HK-2 (cell line): ENCODE results near the gene PELI3.
"Not testable (repeated sequence)": the region's sequence is repeated elsewhere in the genome, so short reads cannot be mapped to it uniquely, and the experiment has no call there.

Experiments
- DNase-seq: peaks from one replicate; pipeline ENCODE4 v3.0.0-alpha.2; 2018; ENCODE audit not compliant: unreplicated experiment

The PELI3 gene, protein sequence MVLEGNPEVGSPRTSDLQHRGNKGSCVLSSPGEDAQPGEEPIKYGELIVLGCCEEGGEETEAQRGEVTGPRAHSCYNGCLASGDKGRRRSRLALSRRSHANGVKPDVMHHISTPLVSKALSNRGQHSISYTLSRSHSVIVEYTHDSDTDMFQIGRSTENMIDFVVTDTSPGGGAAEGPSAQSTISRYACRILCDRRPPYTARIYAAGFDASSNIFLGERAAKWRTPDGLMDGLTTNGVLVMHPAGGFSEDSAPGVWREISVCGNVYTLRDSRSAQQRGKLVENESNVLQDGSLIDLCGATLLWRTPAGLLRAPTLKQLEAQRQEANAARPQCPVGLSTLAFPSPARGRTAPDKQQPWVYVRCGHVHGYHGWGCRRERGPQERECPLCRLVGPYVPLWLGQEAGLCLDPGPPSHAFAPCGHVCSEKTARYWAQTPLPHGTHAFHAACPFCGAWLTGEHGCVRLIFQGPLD

DNA sequence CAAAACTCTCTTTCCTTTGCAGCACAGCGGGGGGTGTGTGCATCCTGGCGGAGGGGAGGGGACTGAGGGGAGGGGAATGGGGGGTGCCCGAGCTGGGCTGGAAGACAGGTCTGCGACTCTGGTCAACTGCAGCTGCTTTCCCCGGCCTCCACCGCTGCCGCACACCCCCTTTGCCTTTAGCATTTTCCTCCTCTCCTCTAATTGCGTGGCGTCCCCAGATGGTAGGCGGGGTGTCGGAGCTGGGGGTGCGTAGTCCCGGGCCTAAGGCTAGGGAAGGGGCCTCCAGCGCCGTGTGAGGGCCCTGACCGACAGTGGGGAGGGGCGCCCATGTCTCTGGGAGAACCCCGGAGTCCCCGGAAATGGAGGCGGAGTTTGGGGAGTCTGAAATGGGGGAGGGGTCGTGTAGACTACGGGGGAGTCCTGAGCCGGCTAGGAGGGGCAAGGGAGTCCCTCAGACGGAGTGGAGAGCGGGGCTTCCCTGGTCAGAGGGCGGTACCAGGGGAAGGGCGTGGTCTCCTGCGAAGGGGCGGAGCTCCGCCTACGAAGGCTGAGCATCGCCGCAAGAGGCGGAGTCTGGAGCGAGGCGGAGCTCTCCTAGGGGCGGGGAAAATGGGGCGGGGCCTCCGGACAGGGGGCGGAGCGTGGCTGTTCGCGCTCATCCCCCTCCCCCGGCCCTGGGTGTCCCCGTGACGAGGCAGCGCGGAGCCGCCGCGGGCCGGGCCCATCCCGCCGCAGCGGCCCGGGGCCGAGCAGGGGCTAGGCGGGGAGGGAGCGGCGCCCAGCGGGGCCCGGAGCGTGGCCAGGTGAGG, at the start of gene PELI3:
Gene PELI3 (plus strand): TSS at position 681 of the 809 bp plus-strand sequence. CDS start 1,224 bp downstream, outside the sequence.
- peak; percentile 86 for DNase-seq

DNA sequence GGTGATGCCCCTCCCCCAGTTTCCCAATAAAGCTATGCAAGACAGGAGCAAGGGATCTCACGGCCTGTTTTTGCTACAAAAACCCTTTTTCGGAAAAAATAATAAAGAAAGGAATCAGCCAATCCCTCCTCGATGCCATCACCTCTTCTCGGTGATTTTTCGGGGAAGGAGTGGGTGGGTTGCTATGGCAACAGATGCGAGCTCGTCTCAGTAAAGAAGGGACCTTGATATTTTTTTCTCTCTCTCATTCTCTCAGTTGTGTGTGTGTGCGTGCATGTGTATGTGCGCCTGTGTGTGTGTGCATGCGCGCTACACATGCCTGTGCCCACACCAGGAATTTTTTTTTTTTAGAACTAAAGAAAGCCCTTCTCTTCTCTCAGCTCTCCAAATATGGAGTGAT, 49.7 kb upstream of the PELI3 start:
- DNase-seq = no peak

DNA sequence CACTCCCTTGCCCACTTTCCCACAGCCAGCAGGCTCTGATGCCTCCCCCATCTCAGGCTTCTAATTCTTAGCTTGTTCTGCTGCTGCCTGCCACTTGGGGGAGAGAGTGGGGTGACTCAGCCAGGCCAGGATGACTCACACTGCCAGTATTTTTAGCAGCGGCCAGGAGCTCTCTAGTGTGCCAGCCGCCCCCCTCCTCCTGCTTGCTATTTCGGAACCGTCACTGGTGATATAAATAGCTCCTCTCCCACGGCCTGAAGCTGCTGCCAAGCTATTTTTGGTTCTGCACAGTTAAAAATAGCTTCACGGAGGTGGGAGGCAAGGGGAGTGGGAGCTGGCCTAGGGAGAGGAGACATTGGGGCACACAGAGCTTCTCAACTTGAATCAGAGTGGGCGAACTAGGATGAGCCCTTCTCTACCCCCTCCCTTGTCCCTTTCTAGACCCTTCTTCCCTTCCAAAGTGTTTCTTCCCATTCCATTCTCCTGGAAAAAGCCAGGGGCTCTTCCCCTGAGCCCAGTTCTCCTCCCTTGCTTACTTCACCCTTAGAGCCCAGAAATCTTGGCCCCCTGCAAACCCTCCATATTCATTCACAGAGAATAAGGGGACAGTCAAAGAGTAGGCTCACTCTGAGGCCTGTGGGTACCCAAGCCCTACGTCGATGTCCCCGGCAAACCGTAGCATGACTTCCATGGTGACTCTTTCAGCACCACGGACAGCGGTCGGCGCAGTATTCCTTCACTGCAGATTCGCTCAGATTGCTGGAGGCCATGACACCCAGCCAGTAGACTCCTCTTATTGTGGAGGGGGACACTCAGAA, 48.3 kb upstream of the PELI3 start:
- peak; percentile 73 for DNase-seq

DNA sequence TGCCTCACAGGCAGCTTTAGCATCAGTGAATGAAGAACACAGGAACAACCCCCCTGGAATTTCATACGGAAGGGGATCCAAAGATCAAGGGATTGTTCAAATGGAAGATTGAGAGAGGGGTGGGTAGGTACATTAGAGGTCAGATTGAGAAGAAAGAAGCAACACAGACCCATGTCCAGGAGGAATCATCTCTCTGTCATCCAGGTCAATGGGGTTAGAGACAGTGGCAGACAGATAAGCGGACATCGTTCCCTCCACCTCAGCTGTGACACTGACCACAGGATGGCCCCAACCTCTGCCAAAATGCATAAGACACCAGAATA, 47.8 kb upstream of the PELI3 start:
- no peak for DNase-seq

DNA sequence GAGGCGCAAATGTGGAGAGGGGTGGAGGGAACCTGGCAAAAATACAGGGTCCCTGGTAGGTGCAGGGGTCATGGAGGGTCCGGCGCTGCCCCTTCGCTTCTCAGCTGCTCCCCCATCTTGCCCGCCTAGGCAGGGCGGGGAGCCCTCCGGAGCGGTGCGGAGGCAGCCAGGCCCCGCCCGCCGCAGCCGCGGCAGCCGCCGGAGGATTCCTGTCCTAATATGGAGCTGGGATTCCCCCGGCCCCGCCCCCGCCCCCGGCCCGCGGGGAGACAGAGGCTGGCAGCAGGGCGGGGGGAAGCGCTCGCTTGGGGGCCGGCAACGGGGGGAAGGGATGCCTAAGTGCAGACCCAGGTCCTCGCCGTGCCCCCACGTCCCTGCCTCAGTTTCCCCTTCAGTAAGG, 46.9 kb upstream of the PELI3 start:
- DNase-seq = no peak

DNA sequence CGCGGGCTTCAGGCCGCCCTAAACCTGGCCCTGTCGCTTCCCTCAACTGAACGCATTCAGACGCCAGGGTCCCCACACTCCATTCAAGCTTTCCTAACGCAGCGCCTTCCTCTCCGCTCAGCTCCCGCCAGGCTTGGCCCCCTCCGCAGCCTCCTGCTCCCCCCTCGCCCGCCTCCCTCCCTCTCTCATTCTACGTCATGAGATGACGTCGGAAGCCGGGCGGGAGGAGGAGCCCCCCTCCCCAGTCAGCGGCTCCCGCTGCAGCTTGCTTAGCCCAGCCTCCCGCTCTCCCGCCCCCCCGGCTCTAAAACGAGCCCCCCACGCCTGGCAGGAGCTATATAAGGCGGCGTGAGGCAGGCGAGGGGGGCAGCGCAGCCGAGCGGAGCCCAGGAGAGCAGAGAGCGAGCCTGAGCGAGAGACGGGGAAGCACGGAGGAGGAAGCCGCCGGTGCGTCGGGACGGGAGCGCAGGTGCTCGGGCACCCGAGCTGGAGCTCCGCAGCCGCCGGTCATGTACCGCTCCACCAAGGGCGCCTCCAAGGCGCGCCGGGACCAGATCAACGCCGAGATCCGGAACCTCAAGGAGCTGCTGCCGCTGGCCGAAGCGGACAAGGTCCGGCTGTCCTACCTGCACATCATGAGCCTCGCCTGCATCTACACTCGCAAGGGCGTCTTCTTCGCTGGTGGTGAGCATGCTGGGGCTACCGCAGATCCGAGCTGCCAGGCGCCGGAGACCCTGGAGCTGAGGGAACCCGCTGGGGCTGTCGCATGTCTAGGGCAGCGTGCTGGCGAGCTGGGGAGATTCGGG, 45.8 kb upstream of the PELI3 start, which contains the start of gene NPAS4:
Gene NPAS4 (plus strand): TSS at position 365 of the 806 bp plus-strand sequence. CDS start 145 bp downstream, at position 510.
- DNase-seq = no peak

DNA sequence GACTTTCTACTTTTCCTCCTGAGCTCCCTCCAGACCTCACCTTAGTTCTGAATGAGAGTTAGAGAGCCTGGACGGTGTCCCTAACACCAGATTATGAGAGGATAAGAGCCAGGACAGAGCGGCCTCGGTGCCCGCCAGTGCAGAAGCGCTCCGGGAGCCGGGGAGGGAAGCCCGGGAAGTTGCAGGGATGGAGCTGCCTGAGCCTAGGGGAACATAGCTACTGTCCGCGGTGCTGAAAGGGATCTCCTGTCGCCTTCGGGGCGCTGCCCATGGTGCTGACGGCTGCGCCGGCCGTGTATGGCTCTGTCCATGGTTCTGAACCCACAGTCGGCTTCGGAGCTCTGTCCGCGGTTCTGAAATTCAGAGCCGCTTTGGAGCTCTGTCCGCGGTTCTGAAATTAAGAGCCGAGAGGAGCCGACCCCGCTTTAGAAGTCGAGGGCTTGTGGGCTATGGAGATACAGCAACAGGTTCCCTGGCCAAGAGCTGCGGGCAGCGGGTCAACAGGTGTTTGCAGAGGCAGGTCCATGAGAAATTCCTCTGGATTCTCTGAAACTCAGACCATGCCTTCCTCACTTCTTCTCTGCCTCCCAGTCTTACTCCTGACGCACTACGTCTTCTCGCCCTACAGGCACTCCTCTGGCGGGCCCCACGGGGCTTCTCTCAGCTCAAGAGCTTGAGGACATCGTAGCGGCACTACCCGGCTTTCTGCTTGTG, 45.1 kb upstream of the PELI3 start:
- DNase-seq = peak; percentile 88

DNA sequence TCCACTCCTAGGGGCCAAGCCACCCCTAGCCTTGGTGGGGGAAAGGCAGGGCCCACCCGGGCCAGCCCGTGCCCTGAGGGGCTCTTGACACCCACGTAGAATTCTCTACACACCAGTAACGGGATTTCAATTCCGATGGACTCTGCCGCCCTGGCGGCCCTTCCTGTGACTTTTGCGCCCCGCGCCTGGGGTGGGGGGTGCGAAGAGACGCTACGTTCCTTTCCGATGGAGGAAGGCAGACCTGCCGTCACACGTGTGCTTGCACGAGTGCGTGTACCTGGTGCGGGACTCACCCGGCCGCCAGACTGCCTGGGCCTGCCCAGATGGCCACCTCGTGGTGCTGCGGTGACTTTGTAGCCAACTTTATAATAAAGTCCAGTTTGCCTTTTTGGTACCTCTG, 40.4 kb upstream of the PELI3 start:
- no peak for DNase-seq

DNA sequence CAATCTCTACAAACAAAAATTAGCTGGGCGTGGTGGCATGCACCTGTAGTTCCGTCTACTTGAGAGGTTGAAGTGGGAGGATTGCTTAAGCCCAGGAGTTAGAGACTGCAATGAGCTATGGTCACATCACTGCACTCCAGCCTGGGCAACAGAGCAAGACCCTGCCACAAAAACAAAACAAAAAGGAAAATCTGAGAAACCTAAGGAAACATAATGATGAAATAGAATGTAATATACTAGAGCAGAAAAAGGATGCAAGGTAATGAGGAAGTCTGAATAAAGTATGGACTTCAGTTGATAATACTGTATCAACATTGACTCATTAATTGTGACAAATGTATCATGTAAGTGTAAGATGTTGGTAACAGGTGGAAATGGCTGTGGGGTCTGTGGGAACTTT, 37.8 kb upstream of the PELI3 start:
- DNase-seq = no peak

DNA sequence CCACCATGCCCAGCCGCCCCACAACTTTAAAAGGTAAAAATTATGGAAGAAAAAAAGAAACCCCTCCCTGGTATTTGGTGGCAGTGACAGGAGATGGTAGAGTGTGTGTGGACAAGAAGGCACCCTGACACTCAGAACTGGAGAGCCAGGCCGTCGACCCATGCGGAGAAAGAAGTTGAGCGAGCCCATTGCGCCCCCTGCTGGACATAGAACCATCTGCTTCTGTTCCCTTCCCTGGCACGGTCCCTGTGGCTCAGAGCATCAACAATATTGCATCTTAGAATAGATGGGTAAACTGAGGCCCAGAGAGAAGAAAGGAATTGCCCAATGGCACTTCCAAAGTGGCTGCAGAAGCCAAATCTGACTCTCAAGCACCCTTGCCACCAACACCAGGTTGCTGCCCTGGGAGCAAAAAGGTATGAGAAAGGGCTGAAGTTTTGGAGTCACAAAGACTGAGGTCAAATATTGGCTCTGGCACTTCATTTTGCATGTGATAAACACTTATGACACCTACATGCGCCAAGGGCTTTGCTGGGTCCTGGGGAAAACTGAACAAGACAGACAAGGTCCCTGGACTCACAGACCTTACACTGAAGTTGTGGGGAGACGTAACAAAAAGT, 36.6 kb upstream of the PELI3 start:
- DNase-seq = peak; percentile 65

DNA sequence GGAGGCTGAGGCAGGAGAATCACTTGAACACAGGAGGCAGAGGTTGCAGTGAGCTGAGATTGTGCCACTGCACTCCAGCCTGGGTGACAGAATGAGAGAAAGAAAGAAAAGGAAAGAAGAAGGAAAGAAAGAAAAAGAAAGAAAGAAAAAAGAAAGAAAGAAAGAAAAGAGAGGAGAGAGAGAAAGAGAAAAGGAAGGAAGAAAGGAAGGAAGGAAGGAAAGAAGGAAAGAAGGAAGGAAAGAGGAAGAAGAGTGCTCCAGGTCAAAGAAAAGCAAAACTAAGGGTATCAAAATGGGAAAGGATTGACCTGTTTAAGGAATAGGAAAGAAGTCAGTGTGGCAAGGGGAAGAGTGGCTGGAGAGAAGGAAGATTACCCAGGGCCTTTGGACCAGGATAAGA, 35.4 kb upstream of the PELI3 start:
- DNase-seq = not testable (repeated sequence)

DNA sequence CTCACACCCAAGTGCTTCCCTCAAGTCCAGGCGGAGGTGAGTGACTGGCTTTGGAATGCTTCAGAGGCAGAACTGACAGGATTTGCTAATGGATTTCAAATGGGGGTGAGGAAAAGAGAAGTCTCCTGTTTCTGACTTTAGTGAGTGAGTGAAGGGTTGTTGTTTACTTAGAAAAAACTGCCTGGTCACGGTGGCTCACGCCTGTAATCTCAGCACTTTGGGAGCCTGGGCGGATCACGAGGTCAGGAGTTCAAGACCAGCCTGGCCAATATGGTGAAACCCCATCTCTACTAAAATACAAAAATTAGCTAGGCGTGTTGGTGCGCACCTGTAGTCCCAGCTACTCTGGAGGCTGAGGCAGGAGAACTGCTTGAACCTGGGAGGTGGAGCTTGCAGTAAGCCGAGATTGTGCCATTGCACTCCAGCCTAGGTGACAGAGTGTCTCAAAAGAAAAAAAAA, 34.8 kb upstream of the PELI3 start:
- DNase-seq = not testable (repeated sequence)

DNA sequence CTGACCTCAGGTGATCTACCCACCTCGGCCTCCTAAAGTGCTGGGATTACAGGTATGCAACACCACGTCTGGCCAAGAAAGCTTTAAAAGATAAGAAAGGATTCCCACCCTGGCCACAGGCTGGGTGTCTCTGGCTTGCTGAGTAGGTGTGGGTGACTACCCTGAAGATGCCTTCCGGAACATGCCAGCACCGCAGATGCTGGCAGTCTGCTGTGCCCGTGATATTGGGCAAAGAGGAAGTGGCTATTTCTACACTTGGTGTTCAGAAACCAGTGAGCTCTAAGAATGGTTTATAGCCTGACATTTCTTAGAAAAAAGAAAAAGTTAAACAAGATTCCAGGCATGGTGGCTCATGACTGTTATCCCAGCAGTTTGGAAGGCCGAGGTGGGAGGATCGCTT, 34.1 kb upstream of the PELI3 start:
- DNase-seq = no peak

DNA sequence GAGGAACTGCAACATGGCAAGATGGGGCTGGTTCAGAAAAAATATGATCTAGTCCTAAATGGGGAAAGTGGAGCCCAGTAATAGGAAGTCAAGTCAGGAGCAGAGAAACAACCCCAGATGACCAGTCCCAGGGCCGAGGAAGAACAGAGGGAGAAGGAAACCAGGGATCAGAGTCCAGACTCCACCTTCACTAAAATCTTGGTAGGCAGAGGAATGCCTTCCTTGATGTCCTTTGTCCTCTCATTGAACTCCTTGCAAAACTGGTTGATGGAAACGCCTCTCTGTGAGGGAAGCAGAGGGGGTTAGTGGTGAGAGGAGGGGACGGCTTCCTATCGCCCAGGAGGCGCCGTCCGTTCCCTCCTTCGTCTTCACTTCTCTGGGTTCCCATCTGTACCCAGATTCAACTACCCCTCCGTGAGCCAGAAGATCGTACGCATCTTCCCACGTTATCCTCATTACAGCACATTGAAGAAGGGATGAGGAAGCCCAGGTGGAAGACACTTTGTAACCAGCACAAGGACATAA, 28.7 kb upstream of the PELI3 start:
- no peak for DNase-seq

DNA sequence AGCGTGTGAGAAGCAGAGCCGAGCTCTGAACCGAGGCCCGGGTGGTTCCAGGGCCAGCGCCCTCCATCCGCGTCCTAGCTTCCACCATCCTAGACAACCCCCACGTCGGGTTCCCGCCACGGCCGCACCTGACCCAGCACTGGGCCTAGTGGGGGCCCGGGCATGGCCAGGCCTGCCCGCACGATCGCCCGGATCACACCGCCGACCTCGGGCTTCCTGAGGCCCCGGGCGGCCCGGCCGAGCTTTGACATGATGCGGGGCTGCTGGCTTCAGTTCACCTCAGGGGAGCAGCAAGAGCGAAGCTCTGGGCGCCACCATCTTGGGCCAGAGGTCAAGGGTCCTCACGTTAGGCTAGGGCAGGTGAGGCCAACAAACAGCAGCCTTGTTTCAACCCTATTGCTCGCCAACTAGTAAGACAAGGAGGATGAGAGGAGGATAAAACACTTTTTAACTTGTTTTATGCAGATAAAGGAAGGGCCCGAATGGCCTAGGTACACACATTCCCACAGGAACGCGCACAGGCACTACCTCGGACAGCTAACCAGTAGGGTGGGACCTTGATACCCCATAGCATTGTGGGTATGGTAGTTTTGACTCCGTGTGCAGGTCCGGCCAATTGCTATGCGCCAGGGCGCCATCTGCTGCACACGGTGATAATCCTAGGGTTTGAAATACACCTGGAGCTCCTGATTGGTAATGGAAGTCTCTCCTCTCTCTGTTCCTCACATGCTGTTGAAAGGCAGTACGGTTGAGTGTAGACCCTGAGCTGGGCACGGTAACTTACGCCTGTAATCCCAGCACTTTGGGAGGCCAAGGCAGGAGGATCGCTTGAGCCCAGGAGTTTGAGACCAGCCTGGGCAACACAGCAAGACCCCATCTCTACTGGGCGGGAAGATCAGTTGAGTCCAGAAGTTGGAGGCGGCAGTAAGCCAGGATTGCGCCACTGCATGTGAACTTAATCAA, 27.9 kb upstream of the PELI3 start, which contains the start of gene MRPL11:
Gene MRPL11 (minus strand): TSS at position 345 of the 963 bp plus-strand sequence. CDS start 94 bp downstream, at position 251.
- peak; percentile 80 for DNase-seq

DNA sequence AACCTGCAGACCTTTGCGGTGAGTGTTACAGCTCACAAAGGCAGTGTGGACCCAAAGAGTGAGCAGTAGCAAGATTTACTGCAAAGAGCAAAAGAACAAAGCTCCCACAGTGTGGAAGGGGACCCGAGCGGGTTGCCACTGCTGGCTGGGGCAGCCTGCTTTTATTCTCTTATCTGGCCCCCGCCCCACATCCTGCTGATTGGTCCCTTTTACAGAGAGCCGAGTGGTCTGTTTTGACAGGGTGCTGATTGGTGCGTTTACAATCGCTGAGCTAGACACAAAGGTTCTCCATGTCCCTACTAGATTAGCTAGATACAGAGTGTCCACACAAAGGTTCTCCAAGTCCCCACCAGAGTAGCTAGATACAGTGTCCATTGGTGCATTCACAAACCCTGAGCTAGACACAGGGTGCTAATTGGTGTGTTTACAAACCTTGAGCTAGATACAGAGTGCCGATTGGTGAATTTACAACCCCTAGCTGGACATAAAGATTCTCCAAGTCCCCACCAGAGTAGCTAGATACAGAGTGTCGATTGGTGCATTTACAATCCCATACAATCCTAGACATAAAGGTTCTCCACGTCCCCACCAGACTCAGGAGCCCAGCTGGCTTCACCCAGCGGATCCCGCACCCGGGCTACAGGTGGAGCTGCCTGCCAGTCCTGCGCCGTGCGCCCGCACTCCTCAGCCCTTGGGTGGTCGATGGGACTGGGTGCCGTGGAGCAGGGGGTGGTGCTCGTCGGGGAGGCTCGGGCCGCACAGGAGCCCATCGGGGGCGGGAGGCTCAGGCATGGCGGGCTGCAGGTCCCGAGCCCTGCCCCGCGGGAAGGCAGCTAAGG, 26.4 kb upstream of the PELI3 start:
- not testable (repeated sequence) for DNase-seq

DNA sequence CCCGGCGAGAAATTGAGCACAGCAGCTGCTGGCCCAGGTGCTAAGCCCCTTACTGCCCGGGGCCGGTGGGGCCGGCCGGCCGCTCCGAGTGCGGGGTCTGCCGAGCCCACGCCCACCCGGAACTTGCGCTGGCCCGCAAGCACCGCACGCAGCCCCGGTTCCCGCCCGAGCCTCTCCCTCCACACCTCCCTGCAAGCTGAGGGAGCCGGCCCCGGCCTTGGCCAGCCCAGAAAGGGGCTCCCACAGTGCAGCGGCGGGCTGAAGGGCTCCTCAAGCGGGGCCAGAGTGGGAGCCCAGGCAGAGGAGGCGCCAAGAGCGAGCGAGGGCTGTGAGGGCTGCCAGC, 25.8 kb upstream of the PELI3 start:
- not testable (repeated sequence) for DNase-seq

DNA sequence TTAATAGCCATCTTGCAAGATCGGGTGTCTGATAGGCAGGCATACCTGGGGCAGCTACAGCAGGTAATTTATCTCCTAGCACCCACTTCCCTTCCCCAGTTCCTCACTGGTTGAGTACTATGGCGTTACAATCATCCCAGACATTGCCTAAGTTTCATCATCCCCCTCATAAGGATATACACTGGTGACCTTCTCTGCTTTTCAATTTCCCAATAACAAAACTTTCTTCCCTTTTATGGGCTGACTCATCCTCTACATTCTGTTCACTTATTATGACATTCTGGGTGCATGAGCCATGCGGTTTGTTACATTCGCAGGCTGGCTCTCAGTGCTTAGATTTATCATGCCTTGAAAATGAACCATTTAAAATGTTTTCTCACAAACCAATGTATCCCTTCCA, 23.1 kb upstream of the PELI3 start:
- no peak for DNase-seq
